Activated CD8-positive, alpha-beta T cell treated with anti-CD3 and anti-CD28 coated beads, Interleukin-2, amount 10 ng/mL, durations not matched to agents 7 days and 5 days (primary cell): ENCODE results near the gene RRAS. TPM values are rescaled to one million over a fixed set of nuclear protein-coding genes. Genes with fewer than 3 reads are reported as not detected.
A peak's percentile ranks its signal among the peaks of the same experiment; 100 is the strongest.

Experiments used
- ATAC-seq: fragments of 150-1000 bp; cut with Tn5 transposase; one replicate; pipeline ENCODE4 v1.10.0; 2021; ENCODE audit warnings: moderate library complexity
- CTCF ChIA-PET: fragments of 350-600 bp; sonication (Branson Sonifier 250); formaldehyde crosslinking; loops from one replicate; lab custom pipeline; 2021; ENCODE audit warnings: antibody characterized with exemption; lab: Charles Lee
- POLR2A ChIA-PET: fragments of 350-600 bp; sonication (Branson Sonifier 250); formaldehyde crosslinking; loops from one replicate; lab custom pipeline; 2021; ENCODE audit warnings: antibody characterized with exemption; lab: Charles Lee
- DNase-seq: peaks from one replicate; pipeline ENCODE4 v3.0.0-alpha.2; 2020
- H3K27ac Mint-ChIP-seq: one replicate; pipeline ENCODE4 v1.8.0; 2021; ENCODE audit warnings: mild to moderate bottlenecking, mixed read lengths
- H3K27me3 Mint-ChIP-seq: one replicate; pipeline ENCODE4 v1.8.0; 2021; ENCODE audit warnings: low read depth, mixed read lengths
- H3K36me3 Mint-ChIP-seq: one replicate; pipeline ENCODE4 v1.8.0; 2021; ENCODE audit warnings: low read depth, mixed read lengths
- H3K4me1 Mint-ChIP-seq: one replicate; pipeline ENCODE4 v1.8.0; 2021; ENCODE audit warnings: low read depth, mixed read lengths
- H3K4me3 Mint-ChIP-seq: one replicate; pipeline ENCODE4 v1.8.0; 2021; ENCODE audit warnings: mild to moderate bottlenecking, mixed read lengths
- H3K9me3 Mint-ChIP-seq: one replicate; pipeline ENCODE4 v1.8.0; 2022; ENCODE audit warnings: mixed read lengths; ENCODE audit not compliant: insufficient read depth
- microRNA-seq: library from miRNA; unstranded; fragments of <30 nt; microRNA quantifications from one replicate; pipeline ENCODE4 v1.2.0, GENCODE V29; 2022
- total RNA-seq, 2 experiments: library from RNA; stranded (reverse); gene quantifications; one replicate each; pipeline ENCODE4 v1.2.3, GENCODE V29; 2021

Gene RRAS
- total RNA-seq, 2 experiments from 2014 or later, result 8.1 to 8.4 TPM

DNA sequence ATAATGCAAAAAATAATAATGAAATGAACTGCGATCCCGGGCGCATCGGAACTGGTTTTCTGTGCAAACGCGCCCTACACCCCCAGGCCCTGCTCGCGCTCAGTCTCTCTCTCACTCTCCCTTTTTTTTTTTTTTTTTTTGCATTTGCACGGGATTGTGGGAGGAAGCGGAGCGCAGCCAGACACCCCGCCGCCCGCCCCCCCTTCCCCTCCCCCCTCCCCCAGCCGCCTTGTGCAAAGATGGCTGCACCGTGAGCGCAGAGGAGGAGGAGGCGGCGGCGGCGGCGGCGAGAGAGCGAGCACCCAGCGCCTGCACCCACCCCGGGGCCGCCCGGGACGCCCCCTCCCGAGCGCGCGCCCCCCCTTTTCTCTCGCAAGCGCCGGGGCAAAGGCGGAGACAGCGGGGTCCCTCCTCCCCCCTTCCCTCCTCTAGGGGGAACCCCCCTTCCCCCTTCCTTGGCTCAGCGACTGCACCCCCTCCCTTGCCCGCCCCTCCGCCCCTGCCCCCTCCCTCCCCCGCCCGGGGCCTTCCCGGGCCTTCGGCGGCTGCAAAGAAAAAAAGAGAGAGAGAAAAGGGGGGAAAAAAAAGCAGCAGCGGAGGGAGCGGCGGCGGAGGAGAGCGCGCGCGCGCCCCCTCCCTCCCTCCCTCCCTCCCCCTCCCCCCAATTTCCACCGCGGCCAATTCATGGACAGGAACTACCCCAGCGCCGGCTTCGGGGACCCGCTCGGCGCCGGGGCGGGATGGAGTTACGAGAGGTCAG is 48.8 kb downstream of the RRAS start, which contains the start of gene PRR12:
Gene PRR12 (plus strand): TSS at position 212 of the 760 bp plus-strand sequence. CDS start 473 bp downstream, at position 685.
- Mint-ChIP-seq H3K4me1 (peaks cover 31% of the 10 kb centered on the region), H3K9me3 (no peaks in the 10 kb centered on the region), H3K27me3 (peaks cover 2% of the 10 kb centered on the region), H3K27ac (peak within 1 kb of the TSS; percentile 92), H3K4me3 (peak within 1 kb of the TSS; percentile 80), H3K36me3 (peaks cover 21% of the 10 kb centered on the region)
- ChIA-PET POLR2A (interaction anchor here (0.9 to 3.6 kb wide), 8 partner anchors 11 to 284 kb away, joined by 3 to 41 read pairs (median 4); partner anchors contain the start of genes NOSIP, PRMT1, PRRG2 and RRAS), CTCF (interaction anchor here (1.0 to 1.5 kb wide), 4 partner anchors 86 to 278 kb away, joined by 3 to 10 read pairs (median 4); partner anchors contain the start of genes AP2A1 and PRMT1)
- DNase-seq (peak; percentile 76), ATAC-seq (peak; percentile 27)

DNA sequence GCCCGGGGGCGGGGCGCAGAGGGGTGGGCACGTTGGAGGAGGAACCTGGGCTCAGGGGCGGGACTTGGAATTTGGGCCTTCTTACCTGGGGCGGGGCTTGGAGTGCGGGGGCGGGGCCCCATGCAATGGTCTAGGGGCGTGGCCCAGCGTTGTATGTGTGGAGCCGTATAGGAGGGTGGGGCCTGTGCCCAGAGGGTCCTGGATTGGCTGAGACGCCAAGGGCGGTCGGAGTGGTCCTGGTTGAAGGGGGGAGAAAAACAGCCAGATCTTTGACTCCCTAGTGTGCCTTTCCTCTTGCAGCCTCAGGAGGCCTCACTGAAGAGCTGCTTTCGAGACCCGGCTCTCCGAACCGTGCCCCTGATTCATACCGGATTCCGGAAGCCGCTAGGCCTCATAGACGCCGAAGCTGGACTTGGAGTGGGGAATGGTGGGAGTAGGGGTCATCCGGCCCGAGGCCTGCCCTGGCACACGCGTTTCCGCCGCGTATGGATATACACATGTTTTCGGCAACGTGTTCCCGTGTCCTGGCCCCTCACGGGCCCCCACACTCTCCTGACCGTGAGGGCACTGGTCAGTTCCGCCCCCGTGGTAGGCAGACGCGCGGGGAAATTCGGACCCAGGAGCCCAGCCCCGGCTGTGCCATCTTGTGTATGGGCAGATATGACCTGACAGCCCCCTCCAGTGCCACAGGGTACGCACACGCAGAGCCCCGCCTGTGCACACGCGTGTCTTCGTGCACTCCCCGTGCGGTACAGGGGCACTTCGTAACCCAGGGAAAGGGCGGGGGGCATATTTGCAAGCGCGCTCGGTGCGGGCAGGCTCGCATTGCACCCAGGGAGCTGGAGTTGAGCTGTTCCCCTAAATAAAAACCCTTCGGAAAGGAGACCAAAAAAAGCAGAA is 49.6 kb downstream of the RRAS start:
- ATAC-seq (peak; percentile 85), DNase-seq (peak; percentile 98)
- CTCF ChIA-PET, result interaction anchor here (0.7 to 1.5 kb wide), 8 partner anchors 10 to 279 kb away, joined by 3 to 10 read pairs (median 4); partner anchors contain the start of genes NOSIP, PRMT1 and RRAS
- H3K4me1 Mint-ChIP-seq, result peaks cover 31% of the 10 kb centered on the region
- POLR2A ChIA-PET, result interaction anchor here (0.6 to 3.6 kb wide), 7 partner anchors 11 to 1214 kb away, joined by 3 to 41 read pairs (median 5); partner anchors contain the start of genes NOSIP, PRMT1, PRRG2 and RRAS
- no peaks in the 10 kb centered on the region for H3K9me3 Mint-ChIP-seq
- H3K36me3 Mint-ChIP-seq, result peaks cover 21% of the 10 kb centered on the region
- peaks cover 2% of the 10 kb centered on the region for H3K27me3 Mint-ChIP-seq
- peak overlapping the region; percentile 92 for H3K27ac Mint-ChIP-seq
- H3K4me3 Mint-ChIP-seq, result peak overlapping the region; percentile 80

DNA sequence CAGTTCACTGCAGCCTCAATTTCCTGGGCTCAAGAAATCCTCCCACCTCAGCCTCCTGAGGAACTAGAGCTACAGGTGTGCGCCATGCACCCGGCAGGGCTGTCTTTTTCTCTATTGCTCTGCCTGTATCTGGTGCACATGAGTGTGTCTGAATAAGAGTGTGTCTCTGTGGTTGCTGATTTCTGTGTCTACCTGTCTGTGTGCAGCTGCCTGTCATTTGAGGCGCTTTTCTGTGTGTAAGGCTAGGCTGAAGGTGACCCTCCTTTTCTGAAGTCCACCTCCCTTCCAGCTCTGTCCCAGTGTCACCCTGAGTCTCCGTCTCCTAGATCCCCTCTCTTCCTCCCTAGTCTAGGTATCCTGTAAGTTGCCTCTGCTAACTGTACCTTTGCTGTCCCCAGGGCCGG is 50.4 kb downstream of the RRAS start:
- Mint-ChIP-seq H3K9me3 (no peaks in the 10 kb centered on the region), H3K36me3 (peaks cover 16% of the 10 kb centered on the region), H3K27ac (peak overlapping the region; percentile 35), H3K27me3 (peaks cover 2% of the 10 kb centered on the region), H3K4me1 (peaks cover 30% of the 10 kb centered on the region), H3K4me3 (no peak overlapping the region)
- ATAC-seq, result no peak
- peak; percentile 35 for DNase-seq
- POLR2A ChIA-PET, result interaction anchor here (0.6 to 3.6 kb wide), 6 partner anchors 10 to 1215 kb away, joined by 3 to 41 read pairs (median 6); partner anchors contain the start of genes NOSIP, PRMT1, PRRG2 and RRAS
- CTCF ChIA-PET, result interaction anchor here (0.7 to 1.5 kb wide), 7 partner anchors 9 to 280 kb away, joined by 3 to 10 read pairs (median 3); partner anchors contain the start of genes NOSIP, PRMT1 and RRAS

DNA sequence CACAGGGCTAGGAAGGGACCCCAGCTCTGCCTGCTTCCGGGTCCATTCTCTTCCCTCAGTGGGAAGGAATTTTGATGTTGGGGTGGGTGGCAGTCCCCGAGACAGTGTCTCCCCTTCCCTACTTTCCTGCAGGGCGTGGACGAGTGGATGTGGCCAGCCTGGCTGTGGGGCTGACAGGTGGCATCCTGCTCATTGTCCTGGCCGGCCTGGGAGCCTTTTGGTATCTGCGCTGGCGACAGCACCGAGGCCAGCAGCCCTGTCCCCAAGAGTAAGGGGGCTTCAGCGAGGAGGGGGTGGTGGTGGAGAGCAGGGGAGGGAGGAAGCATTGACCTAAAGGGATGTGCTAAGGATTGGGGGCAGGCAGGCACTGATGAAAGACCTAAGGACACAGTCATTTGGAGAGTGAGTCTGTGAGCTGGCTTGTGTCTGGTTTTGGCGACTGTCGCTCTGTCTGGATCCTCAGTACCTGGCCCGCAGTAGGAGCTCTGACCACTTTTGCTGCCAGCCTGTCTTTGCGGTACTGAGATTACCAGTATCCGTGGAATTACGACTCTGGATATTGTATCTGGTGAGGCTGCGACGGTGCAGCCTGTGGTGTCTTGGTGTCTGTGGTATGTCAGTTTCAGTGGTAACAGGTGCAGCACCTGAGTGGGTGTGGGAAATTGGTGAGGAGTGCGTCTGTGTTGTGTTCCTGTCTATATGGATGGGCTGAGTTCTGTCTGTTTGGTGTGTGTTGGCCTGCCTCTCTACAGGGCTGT is 51.4 kb downstream of the RRAS start:
- H3K27me3 Mint-ChIP-seq, result peaks cover 2% of the 10 kb centered on the region
- H3K9me3 Mint-ChIP-seq, result no peaks in the 10 kb centered on the region
- ATAC-seq (no peak), DNase-seq (peak; percentile 37)
- peaks cover 20% of the 10 kb centered on the region for H3K4me1 Mint-ChIP-seq
- CTCF ChIA-PET, result interaction anchor here (1.6 kb wide), 1 partner anchor 92 kb away, joined by 5 read pairs; no protein-coding TSS in a partner anchor
- H3K27ac Mint-ChIP-seq, result peak overlapping the region; percentile 12
- peaks cover 8% of the 10 kb centered on the region for H3K36me3 Mint-ChIP-seq
- H3K4me3 Mint-ChIP-seq, result no peak overlapping the region
- POLR2A ChIA-PET, result interaction anchor here (1.1 to 3.5 kb wide), 2 partner anchors 9 to 101 kb away, joined by 4 to 41 read pairs; partner anchors contain the start of genes NOSIP and PRRG2

DNA sequence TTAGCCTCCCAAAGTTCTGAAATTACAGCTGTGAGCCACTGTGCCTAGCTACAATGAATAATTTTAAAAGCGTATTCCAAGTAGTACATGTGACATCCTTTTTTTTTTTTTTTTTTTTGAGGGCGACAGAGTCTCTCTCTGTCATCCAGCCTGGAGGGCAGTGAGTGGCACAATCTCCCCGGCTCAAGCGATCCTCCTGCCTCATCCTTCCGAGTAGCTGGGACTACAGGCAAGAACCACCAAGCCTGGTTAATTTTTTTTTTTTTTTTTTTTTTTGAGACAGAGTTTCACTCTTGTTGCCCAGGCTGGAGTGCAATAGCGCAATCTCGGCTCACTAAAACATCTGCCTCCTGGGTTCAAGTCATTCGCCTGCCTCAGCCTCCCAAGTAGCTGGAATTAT is 52.7 kb downstream of the RRAS start:
- Mint-ChIP-seq H3K27me3 (peaks cover 2% of the 10 kb centered on the region), H3K27ac (no peak overlapping the region), H3K4me1 (peaks cover 11% of the 10 kb centered on the region), H3K36me3 (peaks cover 1% of the 10 kb centered on the region), H3K9me3 (no peaks in the 10 kb centered on the region), H3K4me3 (no peak overlapping the region)
- CTCF ChIA-PET, result interaction anchor here (0.9 to 1.9 kb wide), 3 partner anchors 17 to 98 kb away, joined by 3 to 6 read pairs (median 5); no protein-coding TSS in a partner anchor
- DNase-seq, result no peak
- ATAC-seq, result no peak
- POLR2A ChIA-PET, result no interaction called here

Small RNA genes within 50 kb of the gene (microRNA-seq; reads per million reads assigned to microRNA genes)
- not detected for gene MIR5088

Other genes starting within 250 kb of the RRAS start
- gene PTH2, start 216.7 kb downstream of the RRAS start, total RNA-seq, result not detected
- not detected for gene GFY, start 214.8 kb downstream of the RRAS start, total RNA-seq
- gene SLC17A7, start 198.6 kb downstream of the RRAS start, total RNA-seq, result under 1 TPM in 1 of 2 experiments, not detected in 1; 0.16 TPM
- 100 to 1,000 TPM; 128 to 129 TPM for gene PIH1D1, start 188.3 kb downstream of the RRAS start, total RNA-seq
- gene ALDH16A1, start 186.9 kb downstream of the RRAS start, total RNA-seq, result 10 to 100 TPM; 36.6 to 37.5 TPM
- 100 to 1,000 TPM; 280 to 297 TPM for gene FLT3LG, start 165.9 kb downstream of the RRAS start, total RNA-seq
- 1,000 to 10,000 TPM; 1,992 to 2,019 TPM for gene RPL13A, start 152.5 kb downstream of the RRAS start, total RNA-seq
- 1,000 to 10,000 TPM; 2,117 to 2,361 TPM for gene RPS11, start 143.7 kb downstream of the RRAS start, total RNA-seq
- gene FCGRT, start 127.5 kb downstream of the RRAS start, total RNA-seq, result 1 to 10 TPM; 7.5 to 8.4 TPM
- 1 to 10 TPM; 1.9 to 2.8 TPM for gene RCN3, start 112.1 kb downstream of the RRAS start, total RNA-seq
- gene NOSIP, start 59.6 kb downstream of the RRAS start, total RNA-seq, result 100 to 1,000 TPM; 147 to 159 TPM
- gene PRRG2, start 58.8 kb downstream of the RRAS start, total RNA-seq, result 1 to 10 TPM; 1.5 to 1.9 TPM
- 10 to 100 TPM; 39.4 to 39.9 TPM for gene PRR12, start 49.0 kb downstream of the RRAS start, total RNA-seq
- 10 to 100 TPM; 61.0 to 64.1 TPM for gene SCAF1, start 2.1 kb upstream of the RRAS start, total RNA-seq
- 100 to 1,000 TPM; 133 to 137 TPM for gene IRF3, start 25.7 kb upstream of the RRAS start, total RNA-seq
- 10 to 100 TPM; 84.7 to 87.7 TPM for gene BCL2L12, start 25.8 kb upstream of the RRAS start, total RNA-seq
- 100 to 1,000 TPM; 160 to 169 TPM for gene PRMT1, start 37.1 kb upstream of the RRAS start, total RNA-seq
- 1 to 10 TPM; 4.4 to 4.5 TPM for gene ADM5, start 49.5 kb upstream of the RRAS start, total RNA-seq
- gene CPT1C, start 51.0 kb upstream of the RRAS start, total RNA-seq, result under 1 TPM; 0.52 to 0.82 TPM
- gene TSKS, start 123.2 kb upstream of the RRAS start, total RNA-seq, result 1 to 10 TPM; 1.1 to 1.5 TPM
- gene AP2A1, start 126.9 kb upstream of the RRAS start, total RNA-seq, result 10 to 100 TPM; 88.1 to 96.4 TPM
- 10 to 100 TPM; 23.1 to 24.2 TPM for gene FUZ, start 173.1 kb upstream of the RRAS start, total RNA-seq
- 10 to 100 TPM; 59.9 to 62.2 TPM for gene MED25, start 178.1 kb upstream of the RRAS start, total RNA-seq
- gene PTOV1, start 211.0 kb upstream of the RRAS start, total RNA-seq, result 10 to 100 TPM; 78.8 to 94.3 TPM
- 100 to 1,000 TPM; 113 to 120 TPM for gene PNKP, start 227.4 kb upstream of the RRAS start, total RNA-seq
- 10 to 100 TPM; 15.6 to 16.4 TPM for gene AKT1S1, start 237.2 kb upstream of the RRAS start, total RNA-seq
- gene TBC1D17, start 237.6 kb upstream of the RRAS start, total RNA-seq, result 10 to 100 TPM; 28.6 to 30.8 TPM